GM15510 (cell line): ENCODE measurements around the gene FADS1.

ENCODE experiments used
- POLR2A ChIP-seq: IDR thresholded peaks from 3 replicates; pipeline ENCODE4 v1.6.1; 2011; ENCODE audit warnings: borderline replicate concordance; ENCODE audit not compliant: insufficient read length; ENCODE audit errors: extremely low read depth

Gene FADS1

DNA sequence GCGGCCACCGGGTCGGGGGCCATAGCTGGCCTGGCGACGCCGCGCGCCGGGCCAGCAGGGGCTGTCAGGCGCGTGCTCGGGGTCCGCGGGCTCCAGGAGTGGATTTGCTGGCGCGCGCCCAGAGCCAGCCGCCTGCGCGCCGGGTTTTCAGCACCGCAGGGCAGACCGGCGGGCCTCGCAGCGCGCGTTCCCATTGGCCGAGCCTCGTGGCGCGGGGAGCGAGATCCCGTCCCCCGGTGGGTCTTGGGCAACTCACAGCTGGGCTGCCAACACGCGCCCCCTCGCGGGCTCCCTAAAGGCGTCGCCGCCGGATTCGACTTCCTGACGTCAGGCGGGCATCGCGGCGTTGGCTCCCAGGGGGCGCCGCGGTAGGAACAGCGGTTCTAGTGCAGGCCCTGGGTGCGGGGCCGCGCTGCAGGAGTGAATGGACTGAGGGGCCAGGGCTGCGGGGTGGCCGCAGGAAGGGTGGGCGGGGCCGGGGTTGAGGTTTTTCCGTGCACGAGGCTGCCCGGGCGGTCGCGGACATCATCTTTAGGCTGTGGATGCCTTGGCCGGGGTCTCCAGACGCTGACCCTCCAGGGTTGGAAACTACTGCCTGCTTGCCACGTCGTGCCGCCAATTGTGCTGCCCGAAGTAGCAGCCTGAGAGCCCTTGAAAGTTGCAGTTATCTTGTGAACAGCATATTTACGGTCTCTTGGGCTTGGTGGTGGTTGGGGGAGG is at the start of gene FADS1:
Gene FADS1 (minus strand): TSS at position 268 of the 720 bp plus-strand sequence. CDS start 74 bp downstream, at position 194.
- TF ChIP-seq POLR2A = peak; percentile 57

DNA sequence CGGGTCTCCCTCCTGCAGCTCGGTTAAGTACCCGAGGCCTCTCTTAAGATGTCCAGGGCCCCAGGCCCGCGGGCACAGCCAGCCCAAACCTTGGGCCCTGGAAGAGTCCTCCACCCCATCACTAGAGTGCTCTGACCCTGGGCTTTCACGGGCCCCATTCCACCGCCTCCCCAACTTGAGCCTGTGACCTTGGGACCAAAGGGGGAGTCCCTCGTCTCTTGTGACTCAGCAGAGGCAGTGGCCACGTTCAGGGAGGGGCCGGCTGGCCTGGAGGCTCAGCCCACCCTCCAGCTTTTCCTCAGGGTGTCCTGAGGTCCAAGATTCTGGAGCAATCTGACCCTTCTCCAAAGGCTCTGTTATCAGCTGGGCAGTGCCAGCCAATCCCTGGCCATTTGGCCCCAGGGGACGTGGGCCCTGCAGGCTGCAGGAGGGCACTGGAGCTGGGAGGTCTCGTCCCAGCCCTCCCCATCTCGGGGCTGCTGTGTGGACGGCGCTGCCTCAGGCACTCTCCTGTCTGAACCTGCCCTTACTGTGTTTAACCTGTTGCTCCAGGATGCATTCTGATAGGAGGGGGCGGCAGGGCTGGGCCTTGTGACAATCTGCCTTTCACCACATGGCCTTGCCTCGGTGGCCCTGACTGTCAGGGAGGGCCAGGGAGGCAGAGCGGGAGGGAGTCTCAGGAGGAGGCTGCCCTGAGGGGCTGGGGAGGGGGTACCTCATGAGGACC is 49.6 kb upstream of the FADS1 start:
- no peak for TF ChIP-seq POLR2A

DNA sequence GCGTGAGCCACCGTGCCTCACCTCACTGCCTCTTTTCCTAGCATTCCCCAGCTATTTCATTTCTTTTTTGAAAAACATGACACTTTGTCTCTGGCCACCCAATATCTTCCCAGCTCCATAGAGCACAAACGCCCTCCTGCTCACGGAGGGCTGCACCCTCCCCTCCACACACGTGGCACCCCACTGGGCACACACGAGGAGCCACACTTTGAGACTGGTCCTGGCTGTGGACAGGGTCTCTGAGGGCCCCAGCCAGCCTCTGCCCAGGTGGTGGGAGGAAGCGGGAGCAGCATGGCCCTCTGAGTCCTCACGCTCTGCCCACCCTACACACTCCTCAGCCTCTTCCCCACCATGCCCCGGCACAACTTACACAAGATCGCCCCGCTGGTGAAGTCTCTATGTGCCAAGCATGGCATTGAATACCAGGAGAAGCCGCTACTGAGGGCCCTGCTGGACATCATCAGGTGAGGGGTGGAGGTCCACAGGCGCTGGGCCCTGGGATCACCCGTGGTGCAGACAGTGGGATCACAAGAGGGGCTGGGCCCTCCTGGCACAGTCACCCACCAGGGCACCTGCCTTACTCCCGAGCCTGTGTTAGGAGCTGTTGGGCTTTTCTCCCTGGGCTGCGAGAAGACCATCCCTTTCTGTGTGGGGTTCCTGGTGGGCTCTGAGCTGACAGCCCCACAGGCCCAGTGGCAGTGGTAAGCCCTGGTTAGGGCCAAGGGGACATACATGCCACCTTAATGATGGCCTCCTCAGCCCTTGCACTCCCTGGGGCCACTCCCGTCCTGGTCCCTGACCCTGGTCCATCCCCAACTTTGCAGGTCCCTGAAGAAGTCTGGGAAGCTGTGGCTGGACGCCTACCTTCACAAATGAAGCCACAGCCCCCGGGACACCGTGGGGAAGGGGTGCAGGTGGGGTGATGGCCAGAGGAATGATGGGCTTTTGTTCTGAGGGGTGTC is 48.3 kb upstream of the FADS1 start:
- peak; percentile 24 for TF ChIP-seq POLR2A

DNA sequence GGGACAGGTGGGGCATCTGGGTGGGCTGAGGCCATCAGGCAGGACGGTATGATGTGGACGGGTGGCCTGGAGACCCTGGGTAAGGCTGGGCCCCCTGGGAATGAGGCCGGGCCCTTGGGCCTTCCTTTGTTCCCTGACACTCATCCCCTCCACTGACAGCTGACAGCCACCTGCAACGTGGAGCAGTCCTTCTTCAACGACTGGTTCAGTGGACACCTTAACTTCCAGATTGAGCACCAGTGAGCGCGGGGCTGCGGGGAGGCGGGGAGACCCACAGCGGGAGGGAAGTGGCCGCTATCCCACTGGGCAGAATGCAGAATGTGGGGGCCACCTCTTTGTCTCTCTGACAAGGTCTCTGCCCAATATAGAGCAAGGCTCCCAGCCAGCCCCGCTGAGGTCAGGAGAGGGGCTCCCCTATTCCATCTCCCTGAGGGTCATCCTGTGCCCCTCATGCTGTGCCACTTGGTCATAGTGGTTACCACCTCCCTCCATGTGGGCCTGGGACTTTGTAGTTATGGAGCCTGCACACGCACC is 46.8 kb upstream of the FADS1 start:
- TF ChIP-seq POLR2A = no peak

DNA sequence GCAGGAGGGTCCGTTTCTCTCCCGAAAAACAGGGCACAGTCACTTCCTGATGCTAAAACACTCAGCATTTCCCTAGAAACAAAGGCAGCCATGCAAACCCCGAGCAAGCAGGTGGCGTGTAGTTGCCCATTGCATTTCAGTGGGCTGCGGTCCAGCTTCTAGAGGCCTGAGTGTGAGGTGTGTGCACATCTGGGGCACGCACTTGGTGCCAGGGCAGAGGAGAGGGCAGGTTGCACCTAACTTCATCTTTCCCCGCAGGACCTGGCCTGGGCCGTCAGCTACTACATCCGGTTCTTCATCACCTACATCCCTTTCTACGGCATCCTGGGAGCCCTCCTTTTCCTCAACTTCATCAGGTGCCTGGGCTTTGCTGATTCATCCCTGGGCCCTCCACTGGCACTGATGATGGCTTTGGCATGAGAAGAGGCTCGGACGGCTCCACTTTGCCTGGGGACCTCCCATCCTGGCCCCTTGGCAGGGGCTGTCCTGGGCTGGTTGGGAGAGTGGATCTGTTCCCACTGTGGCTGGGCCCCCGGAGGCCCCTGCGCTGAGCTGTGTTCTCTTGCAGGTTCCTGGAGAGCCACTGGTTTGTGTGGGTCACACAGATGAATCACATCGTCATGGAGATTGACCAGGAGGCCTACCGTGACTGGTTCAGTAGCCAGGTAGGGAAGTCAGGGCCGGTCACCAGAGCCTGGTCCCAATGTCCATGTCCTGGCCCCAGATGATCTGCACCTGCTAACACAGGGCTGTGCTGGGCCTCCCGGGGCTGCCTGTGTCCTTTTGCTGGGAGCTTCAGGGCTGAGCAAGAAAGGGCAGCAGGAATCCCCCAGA is 46.1 kb upstream of the FADS1 start:
- TF ChIP-seq POLR2A = no peak

DNA sequence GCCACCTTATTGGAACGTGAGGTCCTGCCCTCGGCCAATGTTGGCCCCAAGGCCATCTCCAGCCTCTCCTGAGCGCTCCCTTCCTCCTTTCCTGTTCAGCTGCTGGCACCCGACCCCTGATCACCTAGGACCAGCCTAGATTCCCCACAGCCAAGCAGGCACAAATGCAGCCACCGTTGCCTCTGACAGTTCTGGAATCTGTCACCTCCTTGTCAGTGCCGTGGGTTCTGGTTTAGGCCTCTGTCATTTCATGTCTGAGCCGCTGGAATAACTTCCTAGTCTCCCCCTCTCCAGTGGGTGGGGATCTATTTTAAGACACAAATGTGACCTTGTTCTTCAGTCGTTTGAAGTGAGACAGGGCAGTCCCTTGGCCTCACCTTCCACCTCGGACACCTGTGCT is 44.8 kb upstream of the FADS1 start:
- TF ChIP-seq POLR2A = no peak

DNA sequence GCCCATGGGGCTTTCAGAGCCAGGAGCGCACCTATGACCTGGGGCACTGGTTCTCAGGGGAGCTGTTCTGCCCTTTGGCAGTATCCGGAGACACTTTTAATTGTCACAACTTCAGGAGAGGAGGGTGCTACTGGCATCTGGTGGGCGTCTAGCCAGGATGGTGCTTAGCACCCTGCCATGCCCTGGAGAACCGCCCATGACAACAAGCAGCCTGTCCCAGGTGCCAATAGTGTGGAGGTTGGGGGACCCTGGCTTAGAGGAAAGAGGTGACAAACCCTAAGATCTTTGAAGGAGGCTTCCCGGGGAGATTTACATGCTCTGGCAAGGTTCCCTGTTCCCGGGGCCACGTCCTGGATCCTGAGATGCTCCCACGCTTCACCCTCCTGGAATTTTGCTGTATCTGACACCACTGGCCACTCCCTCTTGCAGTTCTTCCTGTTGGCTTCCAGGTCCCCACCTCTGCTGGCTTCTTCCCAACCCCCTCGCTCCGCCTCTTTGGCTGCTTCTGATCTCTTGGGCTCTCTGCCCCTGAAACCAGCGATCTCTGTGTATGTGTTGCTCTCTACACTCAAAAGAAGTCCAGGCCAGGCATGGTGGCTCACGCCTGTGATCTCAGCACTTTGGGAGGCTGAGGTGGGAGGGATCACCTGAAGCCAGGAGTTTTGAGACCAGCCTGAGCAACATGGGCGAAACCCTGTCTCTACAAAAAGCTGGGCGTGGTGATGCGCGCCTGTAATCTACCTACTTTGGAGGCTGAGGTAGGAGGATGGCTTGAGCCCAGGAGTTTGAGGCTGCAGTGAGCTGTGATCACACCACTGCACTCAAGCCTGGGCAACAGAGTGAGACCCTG is 43.5 kb upstream of the FADS1 start:
- TF ChIP-seq POLR2A = no peak

DNA sequence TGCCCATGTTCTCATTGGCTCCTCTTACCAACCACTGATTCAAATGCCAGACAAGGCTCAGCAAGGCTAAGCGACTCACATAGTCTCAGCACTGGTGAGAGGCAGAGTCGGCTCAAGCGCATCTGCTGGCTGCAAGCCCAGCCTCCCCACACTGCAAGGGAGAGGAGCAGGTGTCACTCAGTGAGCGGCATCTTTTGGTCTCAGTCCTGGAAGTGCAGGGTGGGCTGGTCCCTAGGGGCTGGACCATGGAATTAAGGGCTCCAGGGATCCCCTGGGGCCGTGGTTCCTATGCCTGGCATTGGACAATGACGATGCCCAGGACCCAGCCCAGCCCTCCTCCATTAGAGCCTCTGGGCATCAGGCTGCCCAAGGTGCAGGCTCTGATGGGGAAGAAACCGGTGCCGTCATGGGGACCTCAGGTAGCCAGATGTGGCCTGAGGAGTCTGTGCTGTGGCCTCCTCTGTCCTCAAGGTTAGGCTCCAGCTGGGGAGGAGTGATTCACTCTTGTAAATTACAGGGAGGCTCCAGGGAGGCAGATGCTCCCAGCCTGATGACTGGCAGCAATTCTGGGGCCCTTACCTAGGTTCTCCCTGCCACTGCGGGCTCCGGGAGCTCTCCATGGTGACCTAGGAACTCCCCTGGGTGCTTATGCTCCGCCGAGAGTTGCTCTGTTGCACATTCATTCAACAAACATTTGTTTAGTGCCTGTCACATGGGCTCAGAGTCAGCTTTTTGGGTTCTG is 39.3 kb upstream of the FADS1 start:
- peak; percentile 27 for TF ChIP-seq POLR2A

DNA sequence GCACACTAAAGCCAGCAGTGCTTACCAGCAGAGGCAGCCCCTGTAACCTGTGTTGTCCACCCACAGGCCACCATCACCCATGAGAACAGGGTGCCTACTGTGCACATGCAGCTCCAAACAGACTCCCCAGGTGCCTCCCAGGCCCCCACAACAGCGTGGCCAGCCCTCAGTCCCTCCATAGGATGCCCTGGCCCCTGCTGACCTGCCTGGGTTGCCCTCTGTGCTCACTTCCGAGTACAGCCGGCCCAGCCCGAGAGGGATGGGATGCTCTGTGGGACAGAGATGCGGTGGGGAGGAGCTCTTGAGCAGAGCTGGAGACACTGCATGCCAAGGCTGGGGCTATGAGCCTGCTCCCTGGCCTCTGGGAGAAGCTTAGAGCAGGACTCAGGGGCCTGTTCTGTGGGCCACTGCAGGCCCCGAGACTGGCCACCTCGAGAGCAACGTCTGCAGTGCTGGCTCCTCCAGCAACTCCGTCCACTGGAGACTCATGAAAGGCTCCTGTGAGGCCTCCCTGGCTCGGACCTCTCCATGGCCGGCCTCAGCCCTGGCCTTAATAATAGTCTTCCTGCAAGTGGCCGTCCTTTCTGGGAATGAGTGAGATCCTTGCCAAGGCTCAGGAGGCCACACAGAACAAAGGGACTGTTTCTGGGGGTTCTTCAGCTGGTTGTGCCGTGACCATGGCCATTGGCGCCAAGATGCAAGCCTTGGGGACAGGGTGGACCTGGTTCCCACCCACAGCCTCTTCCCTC is 38.3 kb upstream of the FADS1 start:
- TF ChIP-seq POLR2A = no peak

DNA sequence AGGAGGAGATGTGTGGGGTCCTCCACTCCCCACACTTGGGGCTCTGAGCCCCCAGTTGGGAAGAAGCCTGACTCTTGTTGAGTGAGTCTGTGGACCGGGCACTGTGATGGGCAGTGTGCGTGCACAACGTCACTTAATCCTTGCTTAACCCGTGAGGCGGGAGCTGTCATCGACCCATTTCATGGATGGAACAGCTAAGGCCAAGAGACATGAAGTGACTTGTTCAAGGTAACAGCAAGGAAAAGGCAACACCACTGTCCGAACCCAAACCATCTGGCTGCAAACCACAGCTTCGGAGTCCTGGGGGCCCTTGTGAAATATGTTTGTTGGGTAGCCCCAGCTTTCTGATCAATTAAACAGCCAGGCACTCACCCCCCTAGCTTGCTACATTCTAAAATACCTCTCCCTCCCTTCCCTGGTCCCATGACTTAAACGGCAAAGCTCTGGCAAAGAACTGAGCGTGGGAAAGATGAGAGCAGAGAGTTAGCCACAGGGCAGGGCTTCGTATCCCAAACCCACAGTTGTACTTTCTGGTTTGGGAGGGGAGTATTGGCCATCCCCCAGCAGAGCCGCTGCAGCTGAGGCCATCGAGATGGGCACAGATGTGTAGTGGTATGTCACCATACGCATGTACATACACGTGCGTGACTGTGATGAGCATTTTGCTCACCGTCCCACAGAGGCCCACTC is 37.5 kb upstream of the FADS1 start:
- TF ChIP-seq POLR2A = no peak

DNA sequence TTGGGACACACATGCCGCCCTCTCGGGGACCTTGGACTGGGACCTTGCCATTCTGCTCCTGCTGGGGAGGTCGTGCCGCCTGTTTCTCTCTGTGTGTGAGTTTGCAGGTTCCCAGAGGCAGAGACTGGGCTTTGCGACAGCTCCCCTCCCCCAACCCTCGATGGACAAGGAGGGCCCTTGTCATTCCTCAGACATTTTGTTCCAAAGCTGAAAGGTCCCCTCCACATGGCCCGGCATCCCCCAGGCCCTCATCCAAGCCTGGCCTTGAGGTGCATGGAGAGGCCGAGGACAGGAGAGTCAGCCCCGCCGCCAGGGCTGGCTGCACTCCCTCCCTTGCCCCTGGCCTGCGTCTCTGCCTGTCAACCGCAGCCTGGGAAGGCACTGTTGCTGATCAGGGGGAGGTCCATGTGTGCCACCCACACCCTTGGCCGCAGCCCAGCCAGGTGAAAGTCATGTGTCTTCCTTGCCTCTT is 36.9 kb upstream of the FADS1 start:
- TF ChIP-seq POLR2A = no peak

DNA sequence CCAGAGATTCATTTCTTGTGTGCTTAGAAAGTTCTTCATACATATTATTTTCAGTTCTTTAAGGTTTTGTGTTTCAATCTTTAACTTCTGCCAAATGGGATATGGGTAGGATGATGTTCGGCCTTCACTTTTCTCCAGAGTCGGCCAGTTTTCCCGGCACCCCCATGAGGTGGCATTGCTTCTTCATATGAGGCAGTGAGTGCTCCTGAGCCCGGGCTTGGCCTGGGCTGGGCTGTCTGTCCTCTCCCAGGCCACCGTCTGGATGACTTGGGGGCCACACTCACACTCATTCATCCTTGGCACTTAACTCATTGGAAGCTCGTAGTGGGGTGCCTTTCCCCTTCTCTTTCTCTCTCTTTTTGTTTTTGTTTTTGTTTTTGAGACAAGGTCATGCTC is 35.1 kb upstream of the FADS1 start:
- no peak for TF ChIP-seq POLR2A
